NCI-H345 (cell line): ENCODE data around the gene BANP.
A peak's percentile ranks its signal among the peaks of the same experiment; 100 is the strongest.
"Not testable (repeated sequence)": the region's sequence is repeated elsewhere in the genome, so short reads cannot be mapped to it uniquely, and the experiment has no call there.

Source experiments
- DNase-seq: peaks from one replicate; lab custom pipeline; 2025; lab: John Stamatoyannopoulos, UW

Gene BANP

DNA sequence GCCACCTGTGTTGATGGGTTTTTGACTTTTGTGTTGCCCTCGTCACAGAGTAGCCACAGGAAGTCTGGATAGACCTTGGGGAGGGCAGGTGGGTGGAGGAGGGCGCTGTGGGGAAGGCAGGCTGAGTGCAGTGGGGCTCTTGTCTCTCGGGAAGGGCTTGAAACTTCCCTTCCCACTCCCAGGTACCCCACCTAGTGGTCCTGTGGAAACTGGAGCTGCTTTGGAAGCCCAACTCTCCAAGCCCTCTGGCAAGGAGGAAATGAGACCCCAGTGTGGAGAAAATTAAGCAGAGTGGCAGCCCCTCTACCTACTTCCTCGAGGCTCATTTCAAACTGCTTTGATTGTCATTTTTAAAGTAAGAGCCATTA, 24.1 kb upstream of the BANP start:
- DNase-seq, result peak; percentile 56

GRCh38 chr16:87929986-87930385, 21.2 kb upstream of the BANP start:
- DNase-seq, result no peak

DNA sequence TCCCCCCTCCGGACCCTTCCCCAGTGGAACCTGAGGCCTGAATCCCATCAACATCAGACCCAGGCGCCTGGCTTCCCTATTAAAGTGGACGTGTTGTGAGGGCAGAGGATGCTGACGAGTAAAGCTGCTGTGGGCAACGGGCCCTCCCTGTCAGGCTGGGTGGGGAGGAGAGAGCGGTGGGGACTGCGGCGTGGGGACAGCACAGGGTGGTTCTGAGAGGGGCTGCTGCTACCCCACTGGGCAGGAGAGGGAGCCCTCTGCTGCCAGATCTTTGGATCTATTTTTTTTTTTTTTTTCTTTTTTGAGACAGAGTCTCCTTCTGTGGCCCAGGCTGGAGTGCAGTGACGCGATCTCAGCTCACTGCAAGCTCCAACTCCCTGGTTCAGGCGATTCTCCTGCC, 20.8 kb upstream of the BANP start:
- DNase-seq, result peak; percentile 23

DNA sequence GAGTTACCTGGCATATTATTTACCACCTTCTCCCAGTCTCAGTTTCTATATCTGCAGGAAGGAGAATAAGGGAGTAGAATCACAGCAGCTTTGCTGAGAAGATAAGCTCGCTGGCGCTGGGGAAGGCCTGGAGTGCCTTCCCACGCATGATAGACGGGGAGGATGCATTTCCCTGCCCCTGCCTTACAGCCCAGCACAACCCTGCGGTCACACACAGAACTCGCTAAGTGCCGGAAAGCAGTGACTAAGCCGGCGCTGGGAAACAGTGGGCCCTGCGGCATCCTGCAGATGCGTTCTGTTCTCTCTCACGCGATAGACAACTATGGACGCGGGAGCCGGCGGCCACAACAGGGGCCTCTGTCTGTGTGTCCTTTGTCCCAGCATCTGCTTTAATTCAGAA, 19.7 kb upstream of the BANP start:
- DNase-seq, result peak; percentile 68

- not testable (repeated sequence) for DNase-seq
Observed at GRCh38 chr16:87932475-87933139, 18.6 kb upstream of the BANP start.

- no peak for DNase-seq
Observed at GRCh38 chr16:87933140-87933495, 18.1 kb upstream of the BANP start.

- not testable (repeated sequence) for DNase-seq
Observed at GRCh38 chr16:87934752-87935425, 16.3 kb upstream of the BANP start.

- DNase-seq, result not testable (repeated sequence)
Observed at GRCh38 chr16:87936016-87936374, 15.2 kb upstream of the BANP start.

DNA sequence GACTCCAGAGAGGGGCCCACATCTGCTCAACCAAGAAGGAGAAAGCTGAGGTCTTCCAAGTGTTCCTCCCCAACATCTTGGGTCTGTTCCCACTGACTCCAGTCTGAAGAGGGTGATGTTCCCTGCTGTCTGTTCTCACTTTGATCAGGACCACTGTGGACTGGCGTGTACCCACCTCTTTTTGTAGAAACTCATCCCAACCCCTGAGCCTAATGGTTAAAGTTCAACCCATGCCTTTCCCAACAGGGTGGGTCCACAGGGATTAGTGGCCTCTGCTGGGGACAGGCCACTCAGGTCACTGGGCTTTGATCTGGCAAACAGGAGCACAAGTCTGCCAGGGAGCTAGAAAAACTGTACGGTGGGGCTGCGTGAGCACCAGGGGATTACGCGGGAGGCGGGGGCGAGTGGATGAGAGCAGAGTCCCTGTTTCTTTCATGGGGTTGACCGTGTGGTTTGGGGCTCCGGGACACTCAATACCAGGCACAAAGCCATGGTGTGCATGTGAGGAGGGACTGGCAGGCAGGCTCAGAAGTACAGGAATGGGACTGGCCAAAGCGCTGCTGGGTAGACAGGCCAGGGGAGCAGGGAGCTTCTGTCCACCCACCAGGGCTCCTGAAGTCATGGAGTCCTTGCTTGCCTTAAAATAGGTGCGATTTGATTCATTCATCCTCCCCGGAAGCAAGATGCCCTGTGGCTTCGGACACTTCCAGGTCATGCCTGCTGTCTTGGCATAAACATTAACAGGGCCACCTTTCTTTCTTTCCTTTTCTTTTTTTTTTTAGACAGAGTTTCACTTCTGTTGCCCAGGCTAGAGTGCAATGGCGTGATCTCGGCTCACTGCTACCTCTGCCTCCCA, 14.6 kb upstream of the BANP start, which contains the start of gene CA5A:
CA5A (minus strand) TSS at position 155 of the 856 bp plus-strand sequence; CDS start at position 76, 79 bp downstream.
- DNase-seq, result no peak

DNA sequence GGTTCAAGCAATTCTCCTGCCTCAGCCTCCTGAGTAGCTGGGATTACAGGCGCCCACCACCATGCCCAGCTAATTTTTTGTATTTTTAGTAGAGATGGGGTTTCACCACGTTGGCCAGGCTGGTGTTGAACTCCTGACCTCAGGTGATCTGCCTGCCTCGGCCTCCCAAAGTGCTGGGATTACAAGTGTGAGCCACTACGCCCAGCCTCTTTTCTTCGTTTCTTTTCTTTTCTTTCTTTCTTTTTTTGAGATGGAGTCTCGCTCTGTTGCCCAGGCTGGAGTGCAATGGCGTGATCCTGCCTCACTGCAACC, 14.0 kb upstream of the BANP start:
- not testable (repeated sequence) for DNase-seq

- DNase-seq, result no peak
Observed at GRCh38 chr16:87938412-87938949, 12.8 kb upstream of the BANP start.

DNA sequence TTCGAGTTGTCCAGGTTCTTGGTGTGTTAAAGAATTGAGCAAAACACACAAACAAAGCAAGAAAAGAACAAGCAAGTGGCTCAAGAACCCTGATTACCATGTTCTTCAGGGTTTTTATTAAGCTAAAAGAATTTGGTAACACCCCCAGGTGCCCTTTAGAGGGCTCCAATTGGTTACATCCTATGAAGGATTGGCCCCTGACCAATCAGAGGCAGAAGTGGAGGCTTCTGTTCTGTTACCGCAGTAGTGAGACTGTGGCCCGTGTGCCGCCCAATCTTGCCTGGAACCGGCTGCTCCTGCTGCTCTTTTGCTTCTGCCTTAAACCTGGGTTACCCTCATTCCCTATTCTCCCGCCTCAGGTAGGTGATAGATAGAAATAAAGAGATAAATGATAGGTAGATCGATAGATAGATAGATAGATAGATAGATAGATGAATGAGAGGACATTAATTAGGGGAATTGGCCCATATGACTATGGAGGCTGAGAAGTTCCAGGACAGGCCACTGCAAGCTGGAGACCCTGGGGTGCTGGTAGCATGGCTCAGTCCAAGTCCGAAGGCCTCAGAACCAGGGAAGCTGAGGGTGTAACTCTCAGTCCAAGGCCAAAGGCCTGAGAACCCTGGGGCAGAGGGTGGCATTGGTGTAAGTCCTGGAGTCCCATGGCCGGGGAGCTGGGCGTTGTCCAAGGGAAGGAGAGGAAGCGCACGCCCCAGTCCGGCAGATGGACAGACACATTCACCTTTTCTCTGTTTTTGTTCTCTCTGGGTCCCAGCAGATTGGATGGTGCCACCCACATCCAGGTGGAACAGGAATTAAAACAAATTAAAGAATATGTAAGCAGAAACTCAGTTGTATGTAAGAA, 11.4 kb upstream of the BANP start:
- DNase-seq, result no peak

- no peak for DNase-seq
Observed at GRCh38 chr16:87942680-87943079, 8.6 kb upstream of the BANP start.

DNA sequence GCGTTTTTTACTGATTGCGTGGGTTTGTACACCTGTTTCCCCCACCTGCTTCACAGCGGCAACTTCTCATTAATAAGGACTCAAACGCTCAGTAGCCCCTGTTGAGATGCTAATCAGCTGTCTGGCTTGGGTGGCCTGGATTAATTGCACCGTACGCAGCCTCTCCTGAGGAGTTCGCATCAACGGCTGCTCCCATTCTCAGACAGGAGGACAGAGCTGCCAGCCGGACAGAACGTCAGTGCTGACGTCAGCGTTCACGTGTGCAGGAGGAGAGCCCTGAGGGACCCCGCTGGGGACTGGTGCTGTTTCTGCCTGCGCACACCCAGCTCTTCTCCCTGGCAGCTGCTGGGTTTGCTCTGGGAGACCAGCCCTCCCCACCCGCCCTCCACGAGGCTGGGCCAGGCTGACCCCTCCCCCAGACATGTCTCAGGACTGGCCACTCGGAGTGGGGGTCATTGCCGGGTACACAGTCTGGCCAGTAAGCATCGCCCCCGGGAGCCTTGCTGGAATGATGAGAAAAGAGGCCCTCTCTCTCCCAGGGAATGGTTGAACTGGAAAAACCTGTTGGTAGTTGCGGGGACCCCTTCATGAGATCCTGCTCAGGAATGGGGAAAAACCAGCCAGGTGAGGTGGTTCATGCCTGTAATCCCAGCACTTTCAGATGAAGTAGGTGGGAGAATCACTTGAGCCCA, 5.7 kb upstream of the BANP start:
- peak; percentile 91 for DNase-seq

- DNase-seq, result no peak
Observed at GRCh38 chr16:87946596-87947347, 4.5 kb upstream of the BANP start.

GRCh38 chr16:87947356-87948118, 3.7 kb upstream of the BANP start:
- no peak for DNase-seq

GRCh38 chr16:87948119-87948545, 3.1 kb upstream of the BANP start:
- no peak for DNase-seq

GRCh38 chr16:87948735-87949070, 2.5 kb upstream of the BANP start:
- DNase-seq, result no peak

GRCh38 chr16:87949071-87949744, 2.0 kb upstream of the BANP start:
- DNase-seq, result no peak
